ENCODE measurements around the gene RFX5. TPM values are rescaled to one million over a fixed set of nuclear protein-coding genes. Genes with fewer than 3 reads are reported as not detected.

RFX5 gene
- total and polyA plus RNA-seq, 9 of the 15 experiments (the other 6 are each of a cell fraction or from before 2014, with no cell fraction given), result 3.8 to 48.2 (median 32.2) TPM

GRCh38 chr1:151311589-151312331 is 35.3 kb downstream of the RFX5 start (continued):
- TF ChIP-seq CREB3L1 (IDR thresholded peaks at IDR 0.05; ENCODE audit: borderline replicate concordance, low read depth) (no peak; the same call in 1 of the 2 replicates), ZC3H8 (IDR thresholded peaks at IDR 0.05) (no peak), SAFB (IDR thresholded peaks at IDR 0.05; ENCODE audit: borderline replicate concordance, low read depth, low read length) (no peak), TBP (optimal IDR thresholded peaks at IDR 0.05; ENCODE audit: low read depth, low read length) (peak; percentile 47), ZKSCAN1 (IDR thresholded peaks at IDR 0.05; ENCODE audit: low read depth, low read length) (no peak), CBFA2T3 (IDR thresholded peaks at IDR 0.05) (peak; percentile 73), CTBP1 (IDR thresholded peaks at IDR 0.05; ENCODE audit: borderline replicate concordance) (peak; percentile 84; the same call in 1 of the 2 replicates), TFE3 (CRISPR knock-in tag; IDR thresholded peaks at IDR 0.05) (no peak), DLX4 (CRISPR knock-in tag; IDR thresholded peaks at IDR 0.05) (no peak), OTX1 (CRISPR knock-in tag; IDR thresholded peaks at IDR 0.05) (no peak), RBM34 (IDR thresholded peaks at IDR 0.05; ENCODE audit: borderline replicate concordance, insufficient read depth, low read length) (no peak), GMEB1 (CRISPR knock-in tag; IDR thresholded peaks at IDR 0.05) (no peak), MITF (IDR thresholded peaks at IDR 0.05) (no peak), ZNF699 (CRISPR knock-in tag; IDR thresholded peaks at IDR 0.05; ENCODE audit: insufficient replicate concordance) (no peak), GABPB2 (CRISPR knock-in tag; conservative IDR thresholded peaks at IDR 0.05) (no peak), WHSC1 (IDR thresholded peaks at IDR 0.05; ENCODE audit: low read length) (no peak), PHB2 (IDR thresholded peaks at IDR 0.05; ENCODE audit: low read depth) (no peak), HDAC6 (IDR thresholded peaks at IDR 0.05; ENCODE audit: low read depth, low read length) (no peak), IRF9 (tag; IDR thresholded peaks at IDR 0.05) (peak; percentile 91)

Data from K562 (cell line).